Esophagus mucosa (tissue), 1 donor: Measurements from ENCODE around the gene S100A12. TPM values are rescaled to one million over a fixed set of nuclear protein-coding genes. Genes with fewer than 3 reads are reported as not detected.
"Not testable (repeated sequence)": the region's sequence is repeated elsewhere in the genome, so short reads cannot be mapped to it uniquely, and the experiment has no call there.

Experiments
- ATAC-seq: fragments of 200-7000 bp; cut with Tn5 transposase; one replicate; pipeline ENCODE4 v1.9.1; 2020
- total RNA-seq: library from RNA; stranded (reverse); gene quantifications from one replicate; pipeline ENCODE4 v1.2.4, GENCODE V29; 2023
- donor health status: DM: yes; HTN: yes; CAD: no.

Gene S100A12
- total RNA-seq, 1 donor from 2014 or later, result 65.2 TPM

GRCh38 chr1:153349363-153350320, 25.8 kb downstream of the S100A12 start:
- ATAC-seq, result peak; percentile 9

- peak; percentile 87 for ATAC-seq
Measured at GRCh38 chr1:153348511-153349362, 26.7 kb downstream of the S100A12 start, which contains the start of gene PGLYRP4. TSS of gene PGLYRP4 (minus strand) at chr1:153348841. CDS start at chr1:153347932, 909 bp downstream.

GRCh38 chr1:153347856-153348255, 27.6 kb downstream of the S100A12 start:
- ATAC-seq, result no peak

- not testable (repeated sequence) for ATAC-seq
Measured at GRCh38 chr1:153347049-153347448, 28.4 kb downstream of the S100A12 start.

- ATAC-seq, result no peak
Measured at GRCh38 chr1:153346077-153346723, 29.2 kb downstream of the S100A12 start.

- no peak for ATAC-seq
Measured at GRCh38 chr1:153345187-153346076, 30.0 kb downstream of the S100A12 start.

- ATAC-seq, result peak; percentile 19
Measured at GRCh38 chr1:153344718-153345025, 30.7 kb downstream of the S100A12 start.

- ATAC-seq, result peak; percentile 43
Measured at GRCh38 chr1:153343811-153344717, 31.4 kb downstream of the S100A12 start.

GRCh38 chr1:153343040-153343681, 32.3 kb downstream of the S100A12 start:
- ATAC-seq, result peak; percentile 85

- no peak for ATAC-seq
Measured at GRCh38 chr1:153342178-153342577, 33.2 kb downstream of the S100A12 start.

- ATAC-seq, result no peak
Measured at GRCh38 chr1:153341431-153341934, 33.9 kb downstream of the S100A12 start.

GRCh38 chr1:153340356-153340755, 35.1 kb downstream of the S100A12 start:
- no peak for ATAC-seq

- ATAC-seq, result no peak
Measured at GRCh38 chr1:153339802-153340201, 35.6 kb downstream of the S100A12 start.

- no peak for ATAC-seq
Measured at GRCh38 chr1:153337980-153338853, 37.2 kb downstream of the S100A12 start.

GRCh38 chr1:153336650-153337049, 38.8 kb downstream of the S100A12 start:
- ATAC-seq, result no peak

- no peak for ATAC-seq
Measured at GRCh38 chr1:153333902-153334301, 41.5 kb downstream of the S100A12 start.

GRCh38 chr1:153324912-153325311, 50.5 kb downstream of the S100A12 start:
- ATAC-seq, result no peak
